Measurements from ENCODE around the gene SPOCK1.

SPOCK1 gene

GRCh38 chr5:137291031-137291430 is 208.1 kb downstream of the SPOCK1 start:
- Histone ChIP-seq H3K4me1 (ENCODE audit: insufficient read depth, low read length) (no peaks in the 10 kb centered on the region), H3K4me2 (ENCODE audit: insufficient read depth, low read length) (no peak overlapping the region), H3K36me3 (ENCODE audit: insufficient read depth, low read length) (no peaks in the 10 kb centered on the region), H2AFZ (ENCODE audit: low read depth, low read length) (no peak overlapping the region), H3K79me2 (ENCODE audit: insufficient read depth, low read length) (no peaks in the 10 kb centered on the region), H3K4me3 (ENCODE audit: low read depth in 1 of 2, low read length in 2 of 2) (no peak overlapping the region), H3K27ac (ENCODE audit: low read length) (no peak overlapping the region), H3K9ac (ENCODE audit: low read depth, low read length) (no peak overlapping the region), H4K20me1 (ENCODE audit: insufficient read depth, low read length) (0 out of 2 replicates have a peak, but pooled peaks cover 2% of the 10 kb centered on the region), H3K27me3 (ENCODE audit: insufficient read depth, low read length, poor library complexity) (peaks cover 9% of the 10 kb centered on the region), H3K9me3 (ENCODE audit: insufficient read depth, low read length, severe bottlenecking) (no peaks in the 10 kb centered on the region)
- DNase-seq (no peak), ATAC-seq (ENCODE audit: insufficient read depth, low read depth) (no peak)
- TF ChIP-seq EZH2 (IDR thresholded peaks at IDR 0.05; ENCODE audit: borderline replicate concordance, low read depth, low read length, severe bottlenecking) (no peak), CTCF (IDR thresholded peaks at IDR 0.05; ENCODE audit: borderline replicate concordance, extremely low read depth, low read length, poor library complexity, severe bottlenecking) (no peak)

- Histone ChIP-seq H3K36me3 (ENCODE audit: insufficient read depth, low read length) (no peaks in the 10 kb centered on the region), H3K4me2 (ENCODE audit: insufficient read depth, low read length) (no peak overlapping the region), H4K20me1 (ENCODE audit: insufficient read depth, low read length) (0 out of 2 replicates have a peak, but pooled peaks cover 2% of the 10 kb centered on the region), H3K79me2 (ENCODE audit: insufficient read depth, low read length) (no peaks in the 10 kb centered on the region), H2AFZ (ENCODE audit: low read depth, low read length) (no peak overlapping the region), H3K4me3 (ENCODE audit: low read depth in 1 of 2, low read length in 2 of 2) (no peak overlapping the region), H3K4me1 (ENCODE audit: insufficient read depth, low read length) (no peaks in the 10 kb centered on the region), H3K9me3 (ENCODE audit: insufficient read depth, low read length, severe bottlenecking) (no peaks in the 10 kb centered on the region), H3K27ac (ENCODE audit: low read length) (no peak overlapping the region), H3K27me3 (ENCODE audit: insufficient read depth, low read length, poor library complexity) (peaks cover 9% of the 10 kb centered on the region), H3K9ac (ENCODE audit: low read depth, low read length) (no peak overlapping the region)
- TF ChIP-seq EZH2 (IDR thresholded peaks at IDR 0.05; ENCODE audit: borderline replicate concordance, low read depth, low read length, severe bottlenecking) (no peak), CTCF (IDR thresholded peaks at IDR 0.05; ENCODE audit: borderline replicate concordance, extremely low read depth, low read length, poor library complexity, severe bottlenecking) (no peak)
- DNase-seq: no peak
- no peak for ATAC-seq (ENCODE audit: insufficient read depth, low read depth)
Observed at GRCh38 chr5:137290373-137290772, 208.8 kb downstream of the SPOCK1 start.

- no peaks in the 10 kb centered on the region for H3K9me3 ChIP-seq (ENCODE audit: insufficient read depth, low read length, severe bottlenecking)
- peaks cover 9% of the 10 kb centered on the region for H3K27me3 ChIP-seq (ENCODE audit: insufficient read depth, low read length, poor library complexity)
- no peaks in the 10 kb centered on the region for H3K79me2 ChIP-seq (ENCODE audit: insufficient read depth, low read length)
- TF ChIP-seq EZH2 (IDR thresholded peaks at IDR 0.05; ENCODE audit: borderline replicate concordance, low read depth, low read length, severe bottlenecking): no peak
- TF ChIP-seq CTCF (IDR thresholded peaks at IDR 0.05; ENCODE audit: borderline replicate concordance, extremely low read depth, low read length, poor library complexity, severe bottlenecking): no peak
- H3K4me2 ChIP-seq (ENCODE audit: insufficient read depth, low read length): no peak overlapping the region
- H3K9ac ChIP-seq (ENCODE audit: low read depth, low read length): no peak overlapping the region
- 0 out of 2 replicates have a peak, but pooled peaks cover 2% of the 10 kb centered on the region for H4K20me1 ChIP-seq (ENCODE audit: insufficient read depth, low read length)
- no peak overlapping the region for H3K27ac ChIP-seq (ENCODE audit: low read length)
- H2AFZ ChIP-seq (ENCODE audit: low read depth, low read length): no peak overlapping the region
- DNase-seq (no peak), ATAC-seq (ENCODE audit: insufficient read depth, low read depth) (no peak)
- H3K4me1 ChIP-seq (ENCODE audit: insufficient read depth, low read length): no peaks in the 10 kb centered on the region
- H3K4me3 ChIP-seq (ENCODE audit: low read depth in 1 of 2, low read length in 2 of 2): no peak overlapping the region
- no peaks in the 10 kb centered on the region for H3K36me3 ChIP-seq (ENCODE audit: insufficient read depth, low read length)
Observed at GRCh38 chr5:137289856-137290255, 209.3 kb downstream of the SPOCK1 start.

GRCh38 chr5:137287569-137287968 is 211.6 kb downstream of the SPOCK1 start:
- Histone ChIP-seq H3K4me1 (ENCODE audit: insufficient read depth, low read length) (no peaks in the 10 kb centered on the region), H2AFZ (ENCODE audit: low read depth, low read length) (no peak overlapping the region), H3K9ac (ENCODE audit: low read depth, low read length) (no peak overlapping the region), H3K27ac (ENCODE audit: low read length) (no peak overlapping the region), H3K36me3 (ENCODE audit: insufficient read depth, low read length) (no peaks in the 10 kb centered on the region), H3K27me3 (ENCODE audit: insufficient read depth, low read length, poor library complexity) (peaks cover 12% of the 10 kb centered on the region), H3K79me2 (ENCODE audit: insufficient read depth, low read length) (no peaks in the 10 kb centered on the region), H3K4me3 (ENCODE audit: low read depth in 1 of 2, low read length in 2 of 2) (no peak overlapping the region), H4K20me1 (ENCODE audit: insufficient read depth, low read length) (0 out of 2 replicates have a peak, but pooled peaks cover 2% of the 10 kb centered on the region), H3K4me2 (ENCODE audit: insufficient read depth, low read length) (no peak overlapping the region), H3K9me3 (ENCODE audit: insufficient read depth, low read length, severe bottlenecking) (no peaks in the 10 kb centered on the region)
- no peak for TF ChIP-seq CTCF (IDR thresholded peaks at IDR 0.05; ENCODE audit: borderline replicate concordance, extremely low read depth, low read length, poor library complexity, severe bottlenecking)
- no peak for TF ChIP-seq EZH2 (IDR thresholded peaks at IDR 0.05; ENCODE audit: borderline replicate concordance, low read depth, low read length, severe bottlenecking)
- ATAC-seq (ENCODE audit: insufficient read depth, low read depth) (no peak), DNase-seq (no peak)
